SK-N-SH (cell line): ENCODE data around the gene PARVA. TPM values are rescaled to one million over a fixed set of nuclear protein-coding genes. Genes with fewer than 3 reads are reported as not detected.

Source experiments
- CTCF ChIA-PET: fragments of 300-600, 350-600 bp; formaldehyde crosslinking; extraction: SDS; loops from one replicate; lab custom pipeline; 2021; lab: Yijun Ruan, JAX
- POLR2A ChIA-PET: fragments of 350-600 bp; sonication (Branson Sonifier 250); formaldehyde crosslinking; extraction: SDS; loops from one replicate; lab custom pipeline; 2020; ENCODE audit warnings: antibody characterized with exemption, inconsistent platforms; lab: Yijun Ruan, JAX
- DNase-seq: peaks from one replicate; pipeline ENCODE4 v3.0.0; 2012
- H2AFZ ChIP-seq: fragments of 200-600 bp; sonication (generic); 2 replicates; pipeline ENCODE4 v1.8.1; 2016; ENCODE audit warnings: antibody characterized with exemption, mild to moderate bottlenecking, low read depth
- H3F3A ChIP-seq: fragments of 200-600 bp; sonication (generic); replicated peaks from 2 replicates; pipeline ENCODE3; 2016; ENCODE audit warnings: antibody characterized with exemption, mild to moderate bottlenecking; ENCODE audit not compliant: insufficient read depth
- H3K27ac ChIP-seq, 2 experiments: fragments of 200-500 bp in 1 of 2; fragments of 200-600 bp in 1 of 2; sonication (Bioruptor generic) in 1 of 2; sonication (generic), shearing (Covaris generic) in 1 of 2; 2 replicates each; pipeline versions ENCODE4 v1.5.1 to v1.6.1; 2014 to 2016; ENCODE audit warnings: low read depth in 2 of 2, inconsistent platforms in 1 of 2, low read length in 1 of 2, mild to moderate bottlenecking in 1 of 2, mixed read lengths in 1 of 2
- H3K27me3 ChIP-seq: fragments of 200-600 bp; sonication (generic), shearing (Covaris generic); 2 replicates; pipeline ENCODE4 v1.6.1; 2016; ENCODE audit warnings: mixed run types; ENCODE audit not compliant: insufficient read depth
- H3K36me3 ChIP-seq, 2 experiments: fragments of 200-500 bp in 1 of 2; fragments of 200-600 bp in 1 of 2; sonication (Bioruptor generic) in 1 of 2; sonication (generic) in 1 of 2; replicated peaks in 1 of 2; 2 replicates each; pipeline versions ENCODE3 to v1.5.1; 2014 to 2016; ENCODE audit warnings: low read length in 1 of 2, mild to moderate bottlenecking in 1 of 2; ENCODE audit not compliant: insufficient read depth in 2 of 2, control insufficient read depth in 1 of 2
- H3K4me1 ChIP-seq, 2 experiments: fragments of 200-500 bp in 1 of 2; fragments of 200-600 bp in 1 of 2; sonication (Bioruptor generic) in 1 of 2; sonication (generic), shearing (Covaris generic) in 1 of 2; 2 replicates each; pipeline versions ENCODE4 v1.5.1 to v1.6.1; 2014 to 2016; ENCODE audit warnings: low read depth in 1 of 2, low read length in 1 of 2, mixed run types in 1 of 2; ENCODE audit not compliant: insufficient read depth in 2 of 2, control insufficient read depth in 1 of 2
- H3K4me2 ChIP-seq: fragments of 200-600 bp; sonication (generic), shearing (Covaris generic); 2 replicates; pipeline ENCODE4 v1.6.1; 2017; ENCODE audit warnings: mixed run types
- H3K4me3 ChIP-seq, 2 experiments: fragments of 200-500 bp in 1 of 2; fragments of 200-600 bp in 1 of 2; sonication (Bioruptor generic) in 1 of 2; sonication (generic), shearing (Covaris generic) in 1 of 2; 2 replicates each; pipeline versions ENCODE4 v1.5.1 to v1.8.1; 2014 to 2016; ENCODE audit warnings: low read depth in 2 of 2, inconsistent platforms in 1 of 2, low read length in 1 of 2, mild to moderate bottlenecking in 1 of 2, mixed read lengths in 1 of 2, moderate library complexity in 1 of 2
- H3K79me2 ChIP-seq: fragments of 200-600 bp; sonication (generic); 2 replicates; pipeline ENCODE4 v1.8.1; 2017; ENCODE audit warnings: mild to moderate bottlenecking; ENCODE audit not compliant: insufficient read depth
- H3K9ac ChIP-seq: fragments of 200-600 bp; sonication (generic); 2 replicates; pipeline ENCODE4 v1.6.1; 2017; ENCODE audit warnings: mixed run types
- H3K9me2 ChIP-seq: fragments of 200-600 bp; sonication (generic); 2 replicates; pipeline ENCODE4 v1.6.1; 2017; ENCODE audit warnings: mixed run types
- H3K9me3 ChIP-seq: fragments of 200-600 bp; sonication (generic); 2 replicates; pipeline ENCODE4 v1.6.1; 2017; ENCODE audit warnings: mixed run types, mild to moderate bottlenecking, moderate library complexity
- H4K20me1 ChIP-seq: fragments of 200-600 bp; sonication (generic); 2 replicates; pipeline ENCODE4 v1.6.1; 2017; ENCODE audit warnings: mild to moderate bottlenecking, mixed run types; ENCODE audit not compliant: insufficient read depth
- CHD2 ChIP-seq: fragments of 150-350 bp; IDR thresholded peaks from 2 replicates; pipeline ENCODE4 v1.6.1; 2018; ENCODE audit warnings: low read length; ENCODE audit not compliant: partially characterized antibody
- EZH2phosphoT487 ChIP-seq: fragments of 200-600 bp; sonication (generic); IDR thresholded peaks from 2 replicates; pipeline ENCODE4 v1.6.1; 2017; ENCODE audit warnings: low read depth, mixed run types, mild to moderate bottlenecking, antibody characterized with exemption, moderate library complexity, borderline replicate concordance
- FOSL2 ChIP-seq: IDR thresholded peaks from 2 replicates; pipeline ENCODE4 v1.4.0; 2012; ENCODE audit warnings: low read depth, mild to moderate bottlenecking, moderate library complexity, borderline replicate concordance
- FOXJ3 ChIP-seq: sonication (generic); formaldehyde crosslinking; IDR thresholded peaks from 2 replicates; pipeline ENCODE4 v1.5.1; 2020; ENCODE audit warnings: mild to moderate bottlenecking, missing genetic modification reagents
- RAD21 ChIP-seq: IDR thresholded peaks from 2 replicates; pipeline ENCODE4 v1.6.1; 2012; ENCODE audit warnings: mild to moderate bottlenecking, low read length
- SIN3A ChIP-seq: IDR thresholded peaks from 2 replicates; pipeline ENCODE4 v1.6.1; 2012; ENCODE audit warnings: low read depth, mild to moderate bottlenecking, low read length, moderate library complexity, borderline replicate concordance
- SMC3 ChIP-seq: IDR thresholded peaks from 2 replicates; pipeline ENCODE4 v1.6.1; 2012; ENCODE audit warnings: low read depth, low read length, improper control_type of control experiment
- TAF1 ChIP-seq: IDR thresholded peaks from 2 replicates; pipeline ENCODE4 v1.6.1; 2012; ENCODE audit warnings: low read depth, mild to moderate bottlenecking, low read length, moderate library complexity, borderline replicate concordance
- ZBTB33 ChIP-seq: IDR thresholded peaks from 2 replicates; pipeline ENCODE4 v1.4.0; 2012; ENCODE audit warnings: low read depth, borderline replicate concordance
- WGBS: methylation state at CpG from one replicate; pipeline ENCODE4 v1.1.6; 2017; ENCODE audit warnings: low lambda C conversion rate; 5-methylcytosine and 5-hydroxymethylcytosine counted together
- polyA plus RNA-seq, 3 experiments: library from polyadenylated mRNA; depleted of rRNA; stranded (reverse); fragments of >200 nt; gene quantifications; 2 replicates each; pipeline ENCODE4 v1.2.3, GENCODE V29; 2012
- TF ChIP-seq, protein P1 (sequence below): IDR thresholded peaks from 2 replicates; pipeline ENCODE4; 2012
- TF ChIP-seq, protein P2 (sequence below): IDR thresholded peaks from 2 replicates; pipeline ENCODE4 v1.6.1; 2012; ENCODE audit warnings: mild to moderate bottlenecking, low read depth, low read length, moderate library complexity

The PARVA gene
- polyA plus RNA-seq, 1 of the 3 experiments (the other 2 are of a cell fraction): 27.6 TPM

DNA sequence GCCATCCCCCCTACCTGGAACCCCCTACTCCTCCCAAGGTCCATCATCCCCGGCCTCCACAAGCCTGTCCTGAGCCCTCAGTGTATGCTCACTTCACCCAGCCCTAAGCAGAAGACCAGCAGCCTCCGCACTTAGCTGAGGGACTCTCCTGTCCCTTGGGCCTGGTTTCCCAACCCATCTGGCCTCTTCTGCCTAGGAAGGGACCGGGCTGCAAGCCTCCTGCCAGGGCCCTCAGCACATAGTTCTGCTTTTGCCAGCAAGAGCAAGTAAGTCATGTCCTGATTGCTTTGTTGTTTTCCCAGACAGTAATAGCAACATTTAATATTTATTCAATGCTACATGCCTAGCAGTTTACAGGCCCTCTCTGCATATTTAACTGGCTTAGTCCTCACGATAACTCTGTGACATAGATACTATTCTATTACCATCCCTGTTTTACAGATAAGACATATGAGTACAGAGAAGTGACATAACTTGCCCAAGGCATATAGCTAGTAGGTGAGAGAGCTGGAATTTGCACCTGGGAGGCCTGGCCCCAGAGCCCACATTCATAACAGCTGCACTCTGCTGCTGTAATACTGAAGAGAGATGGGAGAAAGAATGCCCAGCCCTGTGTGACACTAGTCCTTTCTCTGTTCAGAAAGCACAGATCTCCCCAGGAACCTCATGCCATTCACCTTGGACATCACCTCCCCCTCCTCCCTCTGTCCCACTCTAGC lies 139.2 kb downstream of the PARVA start:
- Histone ChIP-seq H3K4me2 (no peak overlapping the region), H3K27ac (no peak overlapping the region), H3K9me2 (no peaks in the 10 kb centered on the region), H3K36me3 (peaks cover 17 to 33% of the 10 kb centered on the region in 2 experiments), H4K20me1 (no peaks in the 10 kb centered on the region), H3K4me1 (peaks cover 0 to 18% of the 10 kb centered on the region in 2 experiments; a peak in 2 of 4 replicates), H2AFZ (no peak overlapping the region), H3K9ac (no peak overlapping the region), H3K27me3 (no peaks in the 10 kb centered on the region), H3F3A (no peaks in the 10 kb centered on the region), H3K79me2 (no peaks in the 10 kb centered on the region), H3K9me3 (no peaks in the 10 kb centered on the region), H3K4me3 (no peak overlapping the region)
- CTCF ChIA-PET: interaction anchor here (1.2 kb wide), 1 partner anchor 90 kb away, joined by 3 read pairs; no protein-coding TSS in a partner anchor
- 94% methylated on average over 4 of the region's 4 CpGs for WGBS
- POLR2A ChIA-PET: no interaction called here
- no peak for TF ChIP-seq CHD2
- TF ChIP-seq, protein P1, sequence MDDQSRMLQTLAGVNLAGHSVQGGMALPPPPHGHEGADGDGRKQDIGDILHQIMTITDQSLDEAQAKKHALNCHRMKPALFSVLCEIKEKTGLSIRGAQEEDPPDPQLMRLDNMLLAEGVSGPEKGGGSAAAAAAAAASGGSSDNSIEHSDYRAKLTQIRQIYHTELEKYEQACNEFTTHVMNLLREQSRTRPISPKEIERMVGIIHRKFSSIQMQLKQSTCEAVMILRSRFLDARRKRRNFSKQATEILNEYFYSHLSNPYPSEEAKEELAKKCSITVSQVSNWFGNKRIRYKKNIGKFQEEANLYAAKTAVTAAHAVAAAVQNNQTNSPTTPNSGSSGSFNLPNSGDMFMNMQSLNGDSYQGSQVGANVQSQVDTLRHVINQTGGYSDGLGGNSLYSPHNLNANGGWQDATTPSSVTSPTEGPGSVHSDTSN: no peak
- TF ChIP-seq, protein P2, sequence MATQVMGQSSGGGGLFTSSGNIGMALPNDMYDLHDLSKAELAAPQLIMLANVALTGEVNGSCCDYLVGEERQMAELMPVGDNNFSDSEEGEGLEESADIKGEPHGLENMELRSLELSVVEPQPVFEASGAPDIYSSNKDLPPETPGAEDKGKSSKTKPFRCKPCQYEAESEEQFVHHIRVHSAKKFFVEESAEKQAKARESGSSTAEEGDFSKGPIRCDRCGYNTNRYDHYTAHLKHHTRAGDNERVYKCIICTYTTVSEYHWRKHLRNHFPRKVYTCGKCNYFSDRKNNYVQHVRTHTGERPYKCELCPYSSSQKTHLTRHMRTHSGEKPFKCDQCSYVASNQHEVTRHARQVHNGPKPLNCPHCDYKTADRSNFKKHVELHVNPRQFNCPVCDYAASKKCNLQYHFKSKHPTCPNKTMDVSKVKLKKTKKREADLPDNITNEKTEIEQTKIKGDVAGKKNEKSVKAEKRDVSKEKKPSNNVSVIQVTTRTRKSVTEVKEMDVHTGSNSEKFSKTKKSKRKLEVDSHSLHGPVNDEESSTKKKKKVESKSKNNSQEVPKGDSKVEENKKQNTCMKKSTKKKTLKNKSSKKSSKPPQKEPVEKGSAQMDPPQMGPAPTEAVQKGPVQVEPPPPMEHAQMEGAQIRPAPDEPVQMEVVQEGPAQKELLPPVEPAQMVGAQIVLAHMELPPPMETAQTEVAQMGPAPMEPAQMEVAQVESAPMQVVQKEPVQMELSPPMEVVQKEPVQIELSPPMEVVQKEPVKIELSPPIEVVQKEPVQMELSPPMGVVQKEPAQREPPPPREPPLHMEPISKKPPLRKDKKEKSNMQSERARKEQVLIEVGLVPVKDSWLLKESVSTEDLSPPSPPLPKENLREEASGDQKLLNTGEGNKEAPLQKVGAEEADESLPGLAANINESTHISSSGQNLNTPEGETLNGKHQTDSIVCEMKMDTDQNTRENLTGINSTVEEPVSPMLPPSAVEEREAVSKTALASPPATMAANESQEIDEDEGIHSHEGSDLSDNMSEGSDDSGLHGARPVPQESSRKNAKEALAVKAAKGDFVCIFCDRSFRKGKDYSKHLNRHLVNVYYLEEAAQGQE: no peak
- TF ChIP-seq FOXJ3 (CRISPR knock-in tag): no peak
- no peak for TF ChIP-seq SMC3
- TF ChIP-seq ZBTB33: no peak
- no peak for TF ChIP-seq EZH2phosphoT487
- TF ChIP-seq TAF1: no peak
- no peak for TF ChIP-seq SIN3A
- TF ChIP-seq RAD21: no peak
- no peak for TF ChIP-seq FOSL2
- DNase-seq: no peak
